H9 (cell line): ENCODE data around the gene ARNT2. TPM values are rescaled to one million over a fixed set of nuclear protein-coding genes. Genes with fewer than 3 reads are reported as not detected.

Experiments
- DNase-seq: peaks from one replicate; pipeline ENCODE4 v3.0.0-alpha.2; 2017
- H2AFZ ChIP-seq: one replicate; pipeline ENCODE4 v1.6.1; 2013; ENCODE audit warnings: mild to moderate bottlenecking, low read length, control low read depth, moderate library complexity
- H2AK5ac ChIP-seq: 2 replicates; pipeline ENCODE4 v1.6.1; 2013; ENCODE audit warnings: low read length, control low read depth, mixed read lengths; ENCODE audit not compliant: insufficient read length
- H2BK120ac ChIP-seq: one replicate; pipeline ENCODE4 v1.6.1; 2013; ENCODE audit warnings: low read depth, mild to moderate bottlenecking, low read length, control low read depth, inconsistent platforms; ENCODE audit not compliant: poor library complexity, severe bottlenecking
- H2BK12ac ChIP-seq: 2 replicates; pipeline ENCODE4 v1.6.1; 2013; ENCODE audit warnings: low read length, control low read depth, mixed read lengths, low read depth; ENCODE audit not compliant: insufficient read length
- H2BK15ac ChIP-seq: 2 replicates; pipeline ENCODE4 v1.6.1; 2013; ENCODE audit warnings: low read depth, low read length, control low read depth
- H2BK20ac ChIP-seq: one replicate; pipeline ENCODE4 v1.6.1; 2013; ENCODE audit warnings: low read depth, mild to moderate bottlenecking, low read length, control low read depth, inconsistent platforms; ENCODE audit not compliant: poor library complexity, severe bottlenecking
- H2BK5ac ChIP-seq: 2 replicates; pipeline ENCODE4 v1.6.1; 2013; ENCODE audit warnings: low read length, control low read depth, mixed read lengths; ENCODE audit not compliant: insufficient read length
- H3K14ac ChIP-seq: 2 replicates; pipeline ENCODE4 v1.6.1; 2013; ENCODE audit warnings: low read length, control low read depth; ENCODE audit not compliant: insufficient read depth
- H3K18ac ChIP-seq: 2 replicates; pipeline ENCODE4 v1.6.1; 2013; ENCODE audit warnings: low read depth, mild to moderate bottlenecking, mixed read lengths, low read length, control low read depth; ENCODE audit not compliant: insufficient read length
- H3K23ac ChIP-seq: 2 replicates; pipeline ENCODE4 v1.6.1; 2013; ENCODE audit warnings: low read length, control low read depth, mixed read lengths, low read depth; ENCODE audit not compliant: insufficient read length
- H3K23me2 ChIP-seq: 2 replicates; pipeline ENCODE4 v1.6.1; 2013; ENCODE audit warnings: low read depth, mild to moderate bottlenecking, mixed read lengths, low read length, control low read depth; ENCODE audit not compliant: insufficient read length, poor library complexity, severe bottlenecking
- H3K27ac ChIP-seq: 2 replicates; pipeline ENCODE4 v1.5.1; 2013; ENCODE audit warnings: low read length, control low read depth, mixed read lengths, low read depth; ENCODE audit not compliant: insufficient read length
- H3K27me3 ChIP-seq: 2 replicates; pipeline ENCODE4 v1.6.1; 2013; ENCODE audit warnings: low read length, control low read depth, inconsistent platforms; ENCODE audit not compliant: insufficient read depth
- H3K4ac ChIP-seq: 2 replicates; pipeline ENCODE4 v1.6.1; 2013; ENCODE audit warnings: low read depth, mild to moderate bottlenecking, control low read depth, inconsistent platforms, low read length, moderate library complexity
- H3K4me1 ChIP-seq: 2 replicates; pipeline ENCODE4 v1.6.1; 2013; ENCODE audit warnings: low read length, control low read depth, inconsistent platforms; ENCODE audit not compliant: insufficient read depth
- H3K4me2 ChIP-seq: 2 replicates; pipeline ENCODE4 v1.6.1; 2013; ENCODE audit warnings: low read length, control low read depth, mixed read lengths; ENCODE audit not compliant: insufficient read length, insufficient read depth
- H3K56ac ChIP-seq: 2 replicates; pipeline ENCODE4 v1.6.1; 2013; ENCODE audit warnings: low read depth, mild to moderate bottlenecking, mixed read lengths, low read length, control low read depth; ENCODE audit not compliant: insufficient read length
- H3K79me1 ChIP-seq: 2 replicates; pipeline ENCODE4 v1.6.1; 2013; ENCODE audit warnings: low read depth, mild to moderate bottlenecking, moderate library complexity, low read length, control low read depth, inconsistent platforms; ENCODE audit not compliant: insufficient read depth, poor library complexity, severe bottlenecking
- H3K79me2 ChIP-seq: 2 replicates; pipeline ENCODE4 v1.6.1; 2013; ENCODE audit warnings: low read length, control low read depth, inconsistent platforms; ENCODE audit not compliant: insufficient read depth
- H3K9ac ChIP-seq: 2 replicates; pipeline ENCODE4 v1.6.1; 2013; ENCODE audit warnings: low read length, control low read depth, mixed read lengths; ENCODE audit not compliant: insufficient read length; ENCODE audit errors: extremely low read depth
- H3K9me3 ChIP-seq: one replicate; pipeline ENCODE4 v1.6.1; 2013; ENCODE audit warnings: low read depth, low read length, inconsistent platforms; ENCODE audit not compliant: control insufficient read depth
- H3T11ph ChIP-seq: one replicate; pipeline ENCODE4 v1.6.1; 2013; ENCODE audit warnings: mild to moderate bottlenecking, low read length, control low read depth, inconsistent platforms
- H4K20me1 ChIP-seq: one replicate; pipeline ENCODE4 v1.6.1; 2013; ENCODE audit not compliant: control insufficient read depth, insufficient read length, insufficient read depth
- H4K5ac ChIP-seq: 2 replicates; pipeline ENCODE4 v1.6.1; 2013; ENCODE audit warnings: low read depth, mild to moderate bottlenecking, mixed read lengths, low read length, control low read depth; ENCODE audit not compliant: insufficient read length
- H4K8ac ChIP-seq: replicated peaks from 2 replicates; pipeline ENCODE4 v1.6.1; 2013; ENCODE audit warnings: low read length, control low read depth, mixed read lengths, low read depth; ENCODE audit not compliant: insufficient read length
- H4K91ac ChIP-seq: 2 replicates; pipeline ENCODE4 v1.6.1; 2013; ENCODE audit warnings: low read depth, mild to moderate bottlenecking, moderate library complexity, mixed read lengths, low read length, control low read depth; ENCODE audit not compliant: insufficient read length
- H3K27ac Mint-ChIP-seq, 3 experiments: 2 replicates in 2 of 3; 3 replicates in 1 of 3; pipeline ENCODE4 v1.8.0; 2020 to 2021; ENCODE audit warnings: mixed read lengths in 3 of 3, mild to moderate bottlenecking in 1 of 3, moderate library complexity in 1 of 3
- H3K27me3 Mint-ChIP-seq: 2 replicates; pipeline ENCODE4 v1.8.0; 2021; ENCODE audit warnings: low read depth, mild to moderate bottlenecking, moderate library complexity, mixed read lengths
- H3K36me3 Mint-ChIP-seq, 3 experiments: 2 replicates in 2 of 3; 3 replicates in 1 of 3; pipeline ENCODE4 v1.8.0; 2020 to 2021; ENCODE audit warnings: low read depth in 3 of 3, mixed read lengths in 3 of 3; ENCODE audit not compliant: insufficient read depth in 1 of 3
- H3K4me1 Mint-ChIP-seq, 2 experiments: 2 replicates each; pipeline ENCODE4 v1.8.0; 2020; ENCODE audit warnings: mixed read lengths in 2 of 2
- H3K4me3 Mint-ChIP-seq, 2 experiments: 2 replicates in 1 of 2; 3 replicates in 1 of 2; pipeline ENCODE4 v1.8.0; 2020 to 2021; ENCODE audit warnings: mild to moderate bottlenecking in 2 of 2, mixed read lengths in 2 of 2, moderate library complexity in 1 of 2
- H3K9me3 Mint-ChIP-seq, 2 experiments: 2 replicates in 1 of 2; 3 replicates in 1 of 2; pipeline ENCODE4 v1.8.0; 2020; ENCODE audit warnings: mild to moderate bottlenecking in 2 of 2, mixed read lengths in 2 of 2, moderate library complexity in 1 of 2
- CTCF ChIP-seq: fragments of 200-600 bp; sonication (generic); conservative IDR thresholded peaks from 3 replicates; pipeline ENCODE4 v1.8.0; 2021; ENCODE audit warnings: antibody characterized with exemption, mild to moderate bottlenecking
- WGBS: extraction: QIAGEN DNeasy Blood & Tissue Kit; methylation state at CpG from one replicate; pipeline ENCODE4 v1.1.7; 2013; ENCODE audit warnings: missing lambda C conversion rate, low lambda C conversion rate, mixed read lengths; ENCODE audit not compliant: insufficient read length; ENCODE audit errors: extremely low coverage; 5-methylcytosine and 5-hydroxymethylcytosine counted together
- total RNA-seq: library from RNA; stranded (reverse); gene quantifications from 2 replicates; pipeline ENCODE4 v1.2.1, GENCODE V29; 2021

The ARNT2 gene
- total RNA-seq, 1 experiment from 2014 or later, result 10.5 TPM

- no peaks in the 10 kb centered on the region for H3K27me3 ChIP-seq
- no peak overlapping the region for H4K8ac ChIP-seq
- no peak for TF ChIP-seq CTCF
- H3K9ac ChIP-seq, result no peak overlapping the region
- no peak overlapping the region for H3T11ph ChIP-seq
- peaks cover 0 to 3% (median 0%) of the 10 kb centered on the region in 3 experiments; a peak in 3 of 7 replicates for H3K36me3 Mint-ChIP-seq
- no peak overlapping the region for H2AK5ac ChIP-seq
- H4K5ac ChIP-seq, result no peak overlapping the region
- no peaks in the 10 kb centered on the region for H3K9me3 ChIP-seq
- no peaks in the 10 kb centered on the region for H3K9me3 Mint-ChIP-seq
- no peak for DNase-seq
- no peaks in the 10 kb centered on the region for H3K79me1 ChIP-seq
- no peak overlapping the region for H2BK5ac ChIP-seq
- H3K27ac Mint-ChIP-seq, result no peak overlapping the region
- H3K18ac ChIP-seq, result no peak overlapping the region
- H2BK20ac ChIP-seq, result no peak overlapping the region
- no peak overlapping the region for H3K27ac ChIP-seq
- H3K14ac ChIP-seq, result no peak overlapping the region
- H2BK12ac ChIP-seq, result no peak overlapping the region
- H3K4me1 ChIP-seq, result no peaks in the 10 kb centered on the region; the same call in 1 of the 2 replicates
- H3K4me3 Mint-ChIP-seq, result no peak overlapping the region
- no peaks in the 10 kb centered on the region; the same call in 1 of the 2 replicates for H3K27me3 Mint-ChIP-seq
- H3K4me2 ChIP-seq, result no peak overlapping the region
- no peak overlapping the region for H3K23ac ChIP-seq
- no peak overlapping the region for H2AFZ ChIP-seq
- H3K23me2 ChIP-seq, result no peaks in the 10 kb centered on the region
- no peaks in the 10 kb centered on the region for H3K79me2 ChIP-seq
- no CpG with 5 or more reads among the region's 6 CpGs for WGBS
- no peak overlapping the region for H3K4ac ChIP-seq
- no peak overlapping the region for H4K91ac ChIP-seq
- peaks cover 33 to 34% of the 10 kb centered on the region in 2 experiments for H3K4me1 Mint-ChIP-seq
- no peaks in the 10 kb centered on the region for H4K20me1 ChIP-seq
- no peak overlapping the region for H2BK15ac ChIP-seq
- H3K56ac ChIP-seq, result no peak overlapping the region
- H2BK120ac ChIP-seq, result no peak overlapping the region
Measured at GRCh38 chr15:80588801-80589200, 184.6 kb downstream of the ARNT2 start.
